Loucy (cell line): ENCODE measurements around the gene CENPA.

Experiments
- H2AFZ ChIP-seq: fragments of 200-600 bp; sonication (generic); 2 replicates; pipeline ENCODE4 v1.6.0; 2016; ENCODE audit warnings: antibody characterized with exemption, mild to moderate bottlenecking, low read length, moderate library complexity
- H3F3A ChIP-seq: fragments of 200-600 bp; 2 replicates; pipeline ENCODE4 v1.6.0; 2016; ENCODE audit warnings: antibody characterized with exemption, low read depth, mild to moderate bottlenecking
- H3K27me3 ChIP-seq: fragments of 200-600 bp; sonication (generic); 2 replicates; pipeline ENCODE4 v1.6.1; 2014; ENCODE audit warnings: low read length, mild to moderate bottlenecking; ENCODE audit not compliant: insufficient read depth, poor library complexity, severe bottlenecking
- H3K36me3 ChIP-seq: fragments of 200-600 bp; sonication (generic); 2 replicates; pipeline ENCODE4 v1.6.1; 2016; ENCODE audit warnings: low read length; ENCODE audit not compliant: insufficient read depth
- H3K4me1 ChIP-seq: fragments of 200-600 bp; sonication (generic); 2 replicates; pipeline ENCODE4 v1.5.1; 2014; ENCODE audit warnings: low read length, mild to moderate bottlenecking; ENCODE audit not compliant: insufficient read depth, poor library complexity, severe bottlenecking
- H3K4me2 ChIP-seq: fragments of 200-600 bp; sonication (generic); 2 replicates; pipeline ENCODE4 v1.6.0; 2014; ENCODE audit warnings: antibody characterized with exemption, low read length, low read depth, mild to moderate bottlenecking; ENCODE audit not compliant: poor library complexity, severe bottlenecking
- H3K4me3 ChIP-seq: fragments of 200-600 bp; sonication (generic); 2 replicates; pipeline ENCODE4 v1.5.1; 2014; ENCODE audit warnings: low read length, mild to moderate bottlenecking, mixed read lengths; ENCODE audit not compliant: poor library complexity, severe bottlenecking
- H3K79me2 ChIP-seq: fragments of 200-600 bp; sonication (generic); 2 replicates; pipeline ENCODE4 v1.6.1; 2014; ENCODE audit warnings: low read length; ENCODE audit not compliant: insufficient read depth
- H3K9ac ChIP-seq: fragments of 200-600 bp; sonication (generic); 2 replicates; pipeline ENCODE4 v1.6.0; 2014; ENCODE audit warnings: mild to moderate bottlenecking, low read depth, low read length, moderate library complexity; ENCODE audit not compliant: poor library complexity, severe bottlenecking
- H3K9me2 ChIP-seq: fragments of 200-600 bp; sonication (generic); replicated peaks from 2 replicates; pipeline ENCODE4 v1.6.1; 2016; ENCODE audit warnings: low read depth, low read length, mixed read lengths
- H3K9me3 ChIP-seq: fragments of 200-600 bp; sonication (generic); 2 replicates; pipeline ENCODE4 v1.6.1; 2014; ENCODE audit warnings: mild to moderate bottlenecking, antibody characterized with exemption, low read length, low read depth; ENCODE audit not compliant: insufficient read depth
- H4K20me1 ChIP-seq: fragments of 200-600 bp; sonication (generic); 2 replicates; pipeline ENCODE4 v1.6.0; 2014; ENCODE audit warnings: antibody characterized with exemption, low read length, mild to moderate bottlenecking; ENCODE audit not compliant: insufficient read depth, poor library complexity, severe bottlenecking
- CTCF ChIP-seq: fragments of 200-600 bp; sonication (generic); conservative IDR thresholded peaks from 2 replicates; pipeline ENCODE4 v1.5.1; 2014; ENCODE audit warnings: mild to moderate bottlenecking, antibody characterized with exemption, low read length
- EZH2phosphoT487 ChIP-seq: fragments of 200-600 bp; IDR thresholded peaks from 2 replicates; pipeline ENCODE4 v1.6.1; 2018; ENCODE audit warnings: antibody characterized with exemption, mild to moderate bottlenecking, moderate library complexity, borderline replicate concordance

Gene CENPA

GRCh38 chr2:26764906-26765305 lies 20.9 kb upstream of the CENPA start:
- H3K9me3 ChIP-seq: no peaks in the 10 kb centered on the region
- H3K9me2 ChIP-seq: no peaks in the 10 kb centered on the region
- H2AFZ ChIP-seq: peak overlapping the region; percentile 95
- H4K20me1 ChIP-seq: peaks cover 12% of the 10 kb centered on the region
- peak overlapping the region; percentile 89 for H3K9ac ChIP-seq
- H3K4me1 ChIP-seq: peaks cover 47% of the 10 kb centered on the region
- no peaks in the 10 kb centered on the region for H3F3A ChIP-seq
- peak overlapping the region; percentile 98 for H3K4me3 ChIP-seq
- TF ChIP-seq CTCF (no peak), EZH2phosphoT487 (no peak)
- H3K4me2 ChIP-seq: peak overlapping the region; percentile 84
- H3K36me3 ChIP-seq: no peaks in the 10 kb centered on the region
- H3K27me3 ChIP-seq: no peaks in the 10 kb centered on the region
- H3K79me2 ChIP-seq: peaks cover 32% of the 10 kb centered on the region

- Histone ChIP-seq H3K27me3 (no peaks in the 10 kb centered on the region), H3K9me3 (no peaks in the 10 kb centered on the region), H4K20me1 (peaks cover 12% of the 10 kb centered on the region), H3K36me3 (no peaks in the 10 kb centered on the region), H3K4me2 (peak overlapping the region; percentile 84), H2AFZ (no peak overlapping the region), H3K9ac (peak overlapping the region; percentile 89), H3K79me2 (peaks cover 32% of the 10 kb centered on the region), H3K4me1 (peaks cover 47% of the 10 kb centered on the region), H3F3A (no peaks in the 10 kb centered on the region), H3K9me2 (no peaks in the 10 kb centered on the region), H3K4me3 (peak overlapping the region; percentile 98)
- TF ChIP-seq EZH2phosphoT487 (no peak), CTCF (no peak)
Measured at GRCh38 chr2:26765475-26766200, 20.2 kb upstream of the CENPA start.

DNA sequence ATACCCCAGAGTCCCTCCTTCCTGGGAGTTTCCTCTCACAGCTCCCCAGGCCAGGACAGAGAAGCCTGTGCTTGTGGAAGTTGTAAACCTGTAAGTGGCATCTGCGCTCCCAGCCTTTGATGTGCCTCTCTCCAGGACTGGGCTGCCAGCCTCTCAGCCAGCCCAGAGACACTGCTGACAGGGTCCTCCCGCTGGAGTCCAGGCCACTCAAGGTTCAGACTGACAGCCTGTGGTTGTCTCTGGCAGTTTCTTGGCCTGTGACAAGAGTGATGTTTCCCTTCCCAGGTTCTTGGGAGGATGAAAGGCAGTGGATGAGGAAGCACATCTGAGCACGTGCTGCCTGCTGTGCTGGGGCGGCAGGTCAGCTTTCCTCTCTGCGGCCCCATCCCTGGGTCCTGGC lies 18.7 kb upstream of the CENPA start:
- Histone ChIP-seq H3K9me2 (no peaks in the 10 kb centered on the region), H3K36me3 (no peaks in the 10 kb centered on the region), H3K4me2 (peak overlapping the region; percentile 14), H3K4me3 (no peak overlapping the region), H3K4me1 (peaks cover 55% of the 10 kb centered on the region), H2AFZ (no peak overlapping the region), H3K27me3 (no peaks in the 10 kb centered on the region), H4K20me1 (peaks cover 12% of the 10 kb centered on the region), H3K9me3 (no peaks in the 10 kb centered on the region), H3K79me2 (peaks cover 36% of the 10 kb centered on the region), H3K9ac (no peak overlapping the region), H3F3A (no peaks in the 10 kb centered on the region)
- no peak for TF ChIP-seq EZH2phosphoT487
- no peak for TF ChIP-seq CTCF
